NCI-H146 treated with DMSO at 0.1 percent for 48 hours (cell line): ENCODE measurements around the gene TULP1.

ENCODE experiments used
- DNase-seq: peaks from one replicate; lab custom pipeline; 2025; ENCODE audit not compliant: unreplicated experiment; lab: John Stamatoyannopoulos, UW

The TULP1 gene

DNA sequence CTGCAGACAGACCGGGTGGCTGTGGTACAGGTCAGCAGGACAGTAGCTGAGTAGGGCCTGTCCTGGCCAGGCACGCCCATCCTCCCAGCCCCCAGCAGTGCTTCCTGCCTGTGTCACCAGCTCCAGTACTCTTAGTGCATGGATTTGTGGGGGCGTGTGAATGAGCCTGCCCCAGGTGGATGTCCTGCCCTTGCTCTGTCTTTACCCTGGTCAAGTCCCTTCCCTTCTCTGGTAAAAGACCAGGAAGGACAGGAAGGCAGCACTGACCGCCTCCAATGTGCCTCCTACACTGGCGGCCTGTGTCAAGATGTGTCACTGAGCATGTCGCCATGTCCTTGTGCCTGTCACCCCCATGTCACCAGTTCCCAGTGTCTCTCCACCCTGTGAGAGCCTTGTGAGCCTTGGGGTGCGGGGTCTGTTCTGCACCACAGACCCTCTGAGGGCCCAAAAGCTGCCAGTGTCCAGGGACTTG lies 27.7 kb downstream of the TULP1 start:
- no peak for DNase-seq

DNA sequence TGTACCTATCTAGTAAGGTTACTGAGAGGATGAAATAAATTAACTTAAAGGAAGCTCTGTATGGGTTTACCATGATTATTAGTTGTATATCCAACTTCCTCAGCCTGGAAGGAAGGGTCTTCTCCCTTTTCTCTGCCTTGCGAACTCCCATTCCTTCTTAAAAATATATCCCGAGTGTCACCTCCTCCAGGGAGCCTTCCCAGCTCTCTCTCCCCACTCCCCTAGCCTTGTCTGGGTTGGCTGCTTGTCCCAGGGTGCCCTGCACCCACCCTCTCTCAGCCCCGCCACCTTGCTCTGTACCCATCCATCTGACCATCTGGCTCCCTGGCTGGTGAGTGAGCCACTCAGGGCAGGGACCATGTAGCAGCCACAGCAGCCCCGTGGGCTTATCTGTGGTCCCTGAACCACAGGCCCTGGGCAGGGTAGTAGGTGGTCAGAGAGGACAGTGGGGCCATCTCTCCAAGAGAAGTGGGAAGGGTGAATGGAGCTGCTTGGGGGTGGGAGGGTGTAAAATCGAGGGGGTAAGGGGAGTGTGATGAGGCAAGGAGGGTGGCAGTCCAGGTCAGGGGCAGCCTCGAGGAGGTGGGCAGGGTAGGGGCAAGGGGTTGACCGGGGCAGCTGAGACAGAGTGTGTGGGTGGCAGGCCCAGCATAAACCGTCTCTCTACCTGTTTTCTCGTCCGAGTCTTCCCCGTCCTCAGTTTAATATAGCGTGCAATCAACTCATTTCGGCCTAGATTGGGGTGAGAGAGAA lies 28.6 kb downstream of the TULP1 start:
- DNase-seq = no peak

DNA sequence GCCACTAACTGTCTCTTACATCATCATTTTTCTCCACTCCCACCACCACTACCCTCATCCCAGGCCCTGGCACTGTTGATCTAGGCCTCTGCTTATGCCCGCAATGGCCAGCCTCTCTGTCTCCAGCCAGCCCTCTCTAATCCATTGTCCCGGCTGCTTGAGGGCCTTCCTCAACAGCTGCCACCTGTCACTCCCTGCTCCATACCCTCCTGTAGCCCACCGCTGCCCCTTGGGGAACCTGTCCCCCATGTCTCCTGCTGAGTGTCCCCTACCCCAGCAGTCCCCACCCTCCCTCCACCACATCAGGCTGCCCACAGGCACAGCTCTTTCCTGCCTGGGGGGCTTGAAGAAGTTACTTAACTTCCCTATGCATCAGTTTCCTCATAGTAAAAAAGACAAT lies 29.2 kb downstream of the TULP1 start:
- no peak for DNase-seq

DNA sequence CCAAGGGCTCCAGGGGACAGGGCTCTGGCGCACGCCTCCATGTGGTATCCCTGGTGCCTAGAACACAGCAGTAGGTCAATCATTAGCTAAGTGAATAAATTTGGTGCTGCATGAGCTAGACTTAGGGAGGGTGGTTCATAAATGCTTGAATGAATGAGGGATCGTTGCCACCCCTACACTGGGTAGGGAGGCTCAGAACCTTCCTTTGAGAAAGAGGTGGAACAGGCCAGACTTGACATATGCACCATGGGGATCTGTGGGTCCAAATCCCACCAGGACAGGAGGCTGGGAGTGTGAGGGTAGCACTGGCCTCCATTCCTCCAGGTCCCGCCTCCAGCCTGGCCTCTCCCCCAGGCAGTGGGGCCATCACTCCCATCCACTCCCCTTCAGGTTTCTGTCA lies 29.6 kb downstream of the TULP1 start:
- DNase-seq = no peak

DNA sequence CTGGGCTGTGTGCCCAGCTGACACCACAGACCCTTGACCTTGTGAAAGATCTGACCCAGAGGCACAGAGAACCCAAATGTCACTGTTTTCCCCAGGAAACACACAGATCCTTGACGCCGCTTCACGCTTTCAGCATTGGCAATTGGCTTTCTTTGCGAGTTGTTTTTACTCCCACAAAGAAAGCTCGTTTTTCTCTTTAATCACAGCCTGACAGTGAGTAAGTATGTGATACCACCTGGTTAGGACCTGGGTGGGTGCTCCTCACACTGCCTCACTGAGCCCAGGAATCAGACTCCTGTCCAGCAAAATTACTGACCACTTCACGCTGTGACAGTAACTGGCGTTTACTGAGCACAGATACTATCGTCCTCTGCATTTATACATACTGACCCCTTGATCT lies 31.5 kb downstream of the TULP1 start:
- no peak for DNase-seq

DNA sequence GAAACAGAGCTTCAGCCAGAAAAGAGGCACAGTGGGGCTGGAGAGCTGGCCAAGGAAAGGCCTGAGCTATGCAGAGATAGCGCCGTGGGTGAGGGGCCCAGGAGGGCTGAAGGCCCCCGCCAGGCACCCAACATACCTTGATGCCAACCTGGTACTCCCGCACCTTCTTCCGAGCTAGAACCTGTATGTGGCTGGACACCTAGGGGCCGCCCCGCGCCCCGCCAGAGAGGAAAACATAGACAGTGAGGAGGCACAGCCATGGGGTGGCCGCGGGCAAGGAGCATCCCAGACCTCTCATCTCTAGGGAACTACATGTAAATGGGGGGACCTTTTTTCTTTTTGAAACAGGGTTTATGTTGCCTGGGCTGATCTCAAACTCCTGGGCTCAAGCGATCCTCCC lies 32.5 kb downstream of the TULP1 start:
- no peak for DNase-seq

DNA sequence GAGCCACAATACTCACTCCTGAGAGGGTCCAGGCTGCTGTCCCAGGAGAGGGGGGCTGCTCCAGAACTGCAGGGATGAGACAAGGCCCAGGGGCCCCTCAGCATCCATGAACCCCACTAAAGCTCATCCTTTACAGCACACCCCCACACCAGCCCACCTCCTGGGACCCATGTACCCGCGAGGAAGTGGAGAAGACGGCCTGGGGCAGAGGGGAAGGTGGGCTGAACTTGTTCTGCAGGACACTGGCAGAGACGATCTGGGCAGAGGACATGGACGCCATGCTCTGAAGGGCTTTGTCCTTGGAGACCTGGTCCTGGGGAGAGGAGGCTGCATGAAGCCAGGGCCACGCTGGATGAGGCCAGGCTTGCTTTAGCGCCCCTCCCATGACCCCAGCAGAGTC lies 34.4 kb downstream of the TULP1 start:
- no peak for DNase-seq

DNA sequence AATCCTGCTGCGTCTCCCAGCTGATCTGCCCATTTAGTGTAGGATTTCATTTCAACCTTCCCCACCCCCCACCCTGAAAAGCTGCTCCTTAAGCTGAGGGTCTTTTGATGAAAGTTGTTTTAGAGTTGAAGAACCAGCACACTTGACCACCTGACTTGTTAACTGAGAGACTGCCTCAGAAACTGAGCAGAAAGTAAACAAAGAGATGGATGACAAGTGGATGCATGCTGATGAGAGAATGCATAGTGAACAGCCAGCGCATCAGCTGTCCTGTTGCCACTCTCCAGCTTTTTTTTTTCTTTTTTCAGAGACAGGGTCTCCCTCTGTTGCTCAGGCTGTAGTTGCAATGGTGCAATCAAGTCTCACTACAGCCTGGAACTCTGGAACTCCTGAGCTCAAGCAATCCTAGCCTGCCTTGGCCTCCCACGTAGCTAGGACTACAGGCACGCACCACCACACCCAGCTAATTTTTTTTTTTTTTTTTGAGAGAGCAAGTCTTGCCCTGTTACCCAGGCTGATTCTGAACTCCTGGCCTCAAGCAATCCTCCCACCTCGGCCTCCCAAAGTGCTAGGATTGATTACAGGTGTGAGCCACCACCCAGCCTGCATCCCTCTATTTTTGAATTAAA lies 35.0 kb downstream of the TULP1 start:
- DNase-seq = no peak

DNA sequence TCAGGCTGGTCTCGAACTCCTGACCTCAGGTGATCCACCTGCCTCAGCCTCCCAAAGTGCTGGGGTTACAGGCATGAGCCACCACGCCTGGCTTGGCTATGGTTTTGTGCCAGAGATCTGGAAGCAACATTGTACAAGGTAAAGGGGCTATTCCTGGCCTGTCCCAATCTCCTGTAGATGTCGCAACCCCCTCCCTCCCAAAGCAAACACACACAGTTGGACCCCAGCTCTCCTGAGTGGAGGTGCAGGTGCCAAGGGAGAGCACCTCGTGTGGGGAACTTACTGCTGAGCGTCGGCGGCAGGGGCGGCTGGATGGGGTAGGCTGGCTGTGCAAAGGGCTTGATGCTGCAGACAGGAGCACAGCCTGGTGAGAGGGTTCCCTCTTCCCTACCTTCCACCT lies 35.7 kb downstream of the TULP1 start:
- DNase-seq = no peak

DNA sequence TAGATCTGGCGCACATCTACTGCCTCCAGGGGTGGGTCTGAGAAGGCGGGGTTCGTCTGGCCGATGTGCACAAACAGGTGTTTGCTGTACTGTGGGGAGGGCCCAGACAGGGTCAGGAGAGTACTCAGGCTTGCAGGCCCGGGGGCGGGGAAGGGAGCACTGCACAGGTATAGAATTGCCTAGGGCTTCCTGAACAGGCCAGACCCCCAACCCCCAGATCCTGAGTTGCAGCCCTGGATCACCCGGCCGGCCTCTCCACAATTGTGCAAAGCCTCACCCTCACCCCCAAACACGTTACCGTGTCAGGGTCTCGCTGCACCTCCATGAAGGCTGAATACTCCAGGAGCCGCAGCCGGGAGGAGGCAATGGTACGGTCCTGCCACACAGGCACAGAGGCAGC lies 36.7 kb downstream of the TULP1 start:
- no peak for DNase-seq

DNA sequence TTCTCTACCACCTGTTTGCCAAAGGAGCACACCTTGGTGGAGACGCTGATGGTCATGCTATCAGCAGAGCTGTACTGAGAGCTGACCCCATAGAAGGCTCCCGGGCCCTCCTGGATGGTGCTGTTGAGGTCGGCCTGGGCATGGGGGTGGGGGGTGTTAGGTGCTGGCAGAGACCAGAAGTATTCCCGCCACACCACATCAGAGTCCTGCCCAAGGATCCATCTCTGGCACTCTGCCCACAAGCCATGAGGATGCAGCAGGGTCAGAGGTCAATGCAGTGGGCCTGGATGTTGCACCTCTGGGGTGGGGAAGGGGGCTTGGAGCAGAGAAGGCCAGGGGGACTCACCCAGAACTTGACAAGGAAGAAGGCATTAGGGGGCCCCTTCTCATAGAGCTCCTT lies 37.1 kb downstream of the TULP1 start:
- no peak for DNase-seq

DNA sequence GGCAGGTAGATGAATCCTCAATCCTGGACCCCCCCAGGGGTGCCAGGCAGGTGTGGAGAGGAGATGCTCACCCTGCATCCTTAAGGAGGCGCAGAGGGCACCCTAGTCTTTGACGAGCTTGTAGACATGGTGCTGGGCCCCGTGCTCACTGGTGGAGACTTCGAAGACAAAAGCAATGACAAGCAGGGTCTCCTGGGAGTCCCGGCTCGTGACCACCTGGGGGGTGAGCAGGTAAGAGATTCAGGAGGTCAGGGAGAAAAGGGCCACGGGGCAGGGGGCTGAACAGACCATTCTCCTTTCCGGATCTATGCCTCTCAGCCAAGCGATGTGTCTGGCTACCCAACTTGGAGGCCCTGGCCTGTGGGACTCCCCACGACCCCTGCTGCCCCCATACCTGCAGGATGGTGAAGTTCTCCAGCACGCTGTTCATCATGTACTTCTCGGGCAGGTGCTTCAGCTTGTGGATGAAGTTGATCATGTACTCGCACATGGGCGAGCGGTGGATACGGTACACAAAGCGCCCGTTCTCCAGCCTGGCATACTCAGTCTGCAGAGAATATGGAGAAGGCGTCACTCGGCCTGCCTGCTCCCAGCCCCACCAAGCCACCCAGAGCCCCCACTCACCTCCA lies 37.6 kb downstream of the TULP1 start:
- no peak for DNase-seq

DNA sequence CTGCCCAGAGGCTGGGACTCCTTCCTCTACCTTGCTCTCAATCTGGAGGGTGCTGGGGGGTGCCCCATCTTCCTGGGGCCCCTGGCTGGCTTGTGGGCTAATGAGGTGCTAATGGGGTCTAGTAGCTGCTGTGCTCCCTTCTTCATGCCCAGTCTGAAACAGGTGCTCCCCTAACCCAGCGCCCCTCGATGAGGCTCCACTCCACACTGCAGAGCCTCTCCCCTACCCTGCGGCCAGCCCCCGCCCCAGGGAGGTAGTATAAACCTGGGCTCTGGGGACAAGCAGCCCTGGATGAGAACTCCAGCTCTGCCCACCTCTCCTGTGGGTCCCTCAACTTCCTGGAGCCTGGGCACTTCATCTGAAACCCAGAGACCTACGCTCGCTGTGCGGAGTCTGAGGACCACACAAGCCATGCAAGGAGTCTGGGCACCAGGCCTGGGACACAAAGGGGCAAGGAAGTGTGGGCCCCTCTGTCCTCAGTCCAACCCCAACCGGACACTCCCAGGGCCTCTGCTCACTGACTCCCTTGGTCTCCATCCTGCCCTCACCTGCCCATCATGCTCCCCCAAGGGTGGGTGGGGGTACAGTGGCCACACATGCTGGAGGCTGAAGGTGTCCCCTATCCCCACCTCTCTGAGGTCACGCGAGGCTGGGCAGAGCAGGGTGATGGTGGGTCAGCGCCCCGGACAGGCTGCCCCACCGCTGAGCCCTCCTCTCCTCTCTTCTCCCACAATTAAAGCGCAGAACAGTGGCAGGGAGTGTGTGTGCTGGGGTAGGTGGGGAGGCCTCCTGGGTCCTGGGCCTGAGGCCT lies 38.4 kb downstream of the TULP1 start:
- no peak for DNase-seq

DNA sequence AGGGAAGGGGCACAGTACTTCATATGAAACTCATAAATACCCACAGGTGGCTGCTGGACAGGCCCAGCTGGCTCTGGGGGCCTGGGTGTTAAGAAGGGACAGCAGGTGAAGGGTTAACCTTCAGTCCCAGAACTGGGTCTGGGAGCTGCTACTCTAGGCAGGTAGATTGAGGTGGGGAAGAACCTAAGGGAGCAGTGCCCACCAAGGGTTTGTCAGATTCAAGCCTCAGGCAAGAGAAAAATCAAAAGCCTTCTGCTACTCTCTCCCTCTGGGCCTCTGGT lies 38.9 kb downstream of the TULP1 start:
- no peak for DNase-seq

DNA sequence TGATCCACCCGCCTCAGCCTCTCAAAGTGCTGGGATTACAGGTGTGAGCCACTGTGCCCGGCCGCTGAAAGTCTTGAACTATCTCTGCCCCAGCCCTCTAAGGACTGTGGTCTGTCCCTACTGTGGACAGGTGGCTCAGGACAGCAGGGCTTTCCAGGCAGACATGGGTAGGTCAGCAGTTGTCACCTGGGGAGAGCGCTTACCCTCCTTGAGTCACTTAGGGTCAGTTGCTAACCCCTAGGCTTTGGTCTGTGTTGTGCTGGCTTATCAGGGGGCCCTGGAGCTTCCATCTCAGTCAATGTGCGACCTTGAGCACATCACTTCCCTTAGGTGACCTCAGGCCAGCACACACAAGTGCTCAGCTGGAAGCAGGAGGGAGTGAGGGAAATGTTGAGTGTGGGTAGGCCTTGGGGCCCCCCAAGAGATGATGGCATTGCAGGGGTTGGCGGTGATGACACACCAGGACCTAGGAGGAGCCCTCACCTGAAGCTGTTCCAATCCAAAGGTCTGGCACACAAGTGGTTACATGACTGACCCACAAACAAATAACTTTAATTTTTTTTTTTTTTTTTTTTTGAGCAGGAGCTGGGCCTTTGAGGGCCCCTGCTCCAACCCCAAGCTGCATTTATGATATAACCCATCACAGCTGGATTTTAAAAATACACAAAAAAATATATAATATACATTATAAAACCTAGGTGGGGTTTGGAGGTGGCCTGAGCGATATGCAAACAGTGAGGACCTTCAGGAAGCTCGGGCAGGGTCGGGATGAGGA lies 39.4 kb downstream of the TULP1 start:
- DNase-seq = no peak

DNA sequence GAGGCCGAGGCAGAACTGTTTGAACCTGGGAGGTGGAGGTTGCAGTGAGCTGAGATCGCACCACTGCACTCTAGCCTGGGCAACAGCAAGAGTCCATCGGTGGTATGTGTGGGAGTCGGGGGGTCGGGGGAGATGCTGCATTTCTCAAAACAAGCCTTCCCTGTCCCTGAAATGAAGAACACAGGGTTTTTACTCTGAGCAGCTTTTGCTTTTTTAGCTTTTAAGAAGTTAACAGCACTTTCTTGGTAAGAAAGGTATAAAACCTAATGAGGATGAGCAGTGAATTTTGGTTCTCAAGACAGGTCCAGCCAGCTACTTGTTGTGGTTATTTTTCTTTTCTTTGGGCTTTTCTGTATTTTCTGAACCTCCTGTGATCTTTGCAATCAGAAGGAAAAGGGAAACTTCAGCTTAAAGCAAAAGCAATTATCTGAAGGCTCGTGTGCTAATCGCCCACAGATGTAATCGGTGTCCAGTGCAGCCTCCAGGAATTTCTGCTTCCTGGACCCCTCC lies 40.8 kb downstream of the TULP1 start:
- no peak for DNase-seq

DNA sequence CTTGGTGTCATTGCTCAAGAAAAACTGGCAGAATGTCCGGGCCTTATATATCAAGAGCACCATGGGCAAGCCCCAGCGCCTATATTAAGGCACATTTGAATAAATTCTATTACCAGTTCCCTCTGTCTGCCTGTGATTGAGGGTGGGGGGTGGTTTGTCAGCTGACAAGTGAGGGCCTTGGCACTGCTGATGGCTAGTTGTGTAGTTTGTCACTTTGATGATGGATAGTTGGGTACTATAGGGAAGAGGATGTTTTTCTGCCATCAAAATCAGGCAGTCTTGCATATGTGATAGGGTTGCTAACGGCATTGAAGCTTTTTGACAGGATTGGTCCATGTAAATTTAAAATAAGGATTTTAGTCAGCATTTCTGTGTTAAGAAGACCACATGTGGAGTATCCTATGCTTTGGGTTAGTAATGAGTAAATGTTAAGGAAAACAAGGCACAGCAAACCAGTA lies 42.0 kb downstream of the TULP1 start:
- DNase-seq = no peak

DNA sequence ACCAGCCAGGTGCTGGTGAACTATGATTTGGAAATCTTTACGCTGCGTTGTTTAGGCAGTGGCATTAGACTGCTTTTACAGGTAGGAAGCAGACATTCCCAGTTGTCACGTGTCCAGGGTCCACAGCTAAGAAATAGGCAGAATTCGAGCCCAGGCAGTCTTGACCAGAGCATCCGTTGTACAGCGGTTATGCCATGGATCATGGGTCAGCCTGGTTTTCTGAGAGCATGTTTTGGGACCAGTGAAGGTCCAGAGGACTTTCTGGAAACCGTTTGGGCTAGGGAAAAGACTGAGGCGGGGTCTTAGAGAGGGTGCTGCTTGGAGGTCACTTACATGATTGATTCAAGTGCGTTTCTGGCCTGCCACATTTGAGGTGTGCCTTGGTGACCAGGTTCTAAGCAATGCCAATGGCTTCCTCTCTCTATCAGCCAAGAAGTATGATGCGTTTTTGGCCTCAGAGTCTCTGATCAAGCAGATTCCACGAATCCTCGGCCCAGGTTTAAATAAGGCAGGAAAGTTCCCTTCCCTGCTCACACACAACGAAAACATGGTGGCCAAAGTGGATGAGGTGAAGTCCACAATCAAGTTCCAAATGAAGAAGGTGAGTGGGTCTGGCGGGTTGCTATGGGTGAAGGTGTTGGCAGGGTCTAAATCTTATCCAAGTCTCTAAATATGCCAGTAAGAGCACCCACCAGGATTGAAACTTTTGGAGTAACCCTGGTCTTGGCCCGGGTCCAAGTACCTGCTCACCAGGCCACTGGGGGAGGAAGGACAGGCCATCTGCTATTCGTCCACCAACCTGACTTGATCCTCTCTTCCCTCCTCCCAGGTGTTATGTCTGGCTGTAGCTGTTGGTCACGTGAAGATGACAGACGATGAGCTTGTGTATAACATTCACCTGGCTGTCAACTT lies 42.7 kb downstream of the TULP1 start:
- DNase-seq = no peak

DNA sequence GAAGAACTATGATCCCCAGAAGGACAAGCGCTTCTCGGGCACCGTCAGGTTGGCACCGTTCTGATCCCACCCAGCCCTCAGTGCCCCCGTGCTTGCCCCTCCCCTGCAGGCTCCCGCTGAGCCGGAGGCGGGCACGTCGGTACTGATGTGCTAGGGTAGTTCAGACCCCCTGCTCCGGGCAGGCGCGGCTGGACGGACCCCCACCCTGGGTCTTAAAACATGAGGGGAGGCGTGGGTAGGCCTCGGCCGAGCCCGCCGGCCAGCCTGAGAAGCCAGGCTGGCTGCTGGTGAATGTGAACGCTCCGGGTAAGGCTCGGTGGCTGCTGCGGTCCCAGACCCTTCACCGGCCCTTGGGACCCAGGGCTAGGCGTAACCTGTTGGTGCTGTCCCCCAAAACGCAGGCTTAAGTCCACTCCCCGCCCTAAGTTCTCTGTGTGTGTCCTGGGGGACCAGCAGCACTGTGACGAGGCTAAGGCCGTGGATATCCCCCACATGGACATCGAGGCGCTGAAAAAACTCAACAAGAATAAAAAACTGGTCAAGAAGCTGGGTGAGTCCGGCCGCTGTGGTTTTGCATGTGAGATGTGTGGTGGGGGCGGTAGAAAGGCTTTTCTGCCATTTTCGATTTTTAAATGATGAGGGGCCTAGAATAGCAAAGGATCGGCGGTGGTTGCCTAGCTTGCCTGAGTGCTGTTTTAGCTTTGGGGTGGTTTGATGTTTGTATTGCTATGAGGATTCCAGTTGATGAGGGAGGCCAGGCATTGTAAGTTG lies 43.5 kb downstream of the TULP1 start:
- no peak for DNase-seq
